Activated CD4-positive, alpha-beta T cell treated with anti-CD3 and anti-CD28 coated beads, Interleukin-2, amount 10 ng/mL, durations not matched to agents 24 days and 14 days (primary cell): ENCODE data around the gene SSC4D. TPM values are rescaled to one million over a fixed set of nuclear protein-coding genes. Genes with fewer than 3 reads are reported as not detected.
"Not testable (repeated sequence)": the region's sequence is repeated elsewhere in the genome, so short reads cannot be mapped to it uniquely, and the experiment has no call there.

Source experiments
- DNase-seq: peaks from one replicate; pipeline ENCODE4 v3.0.0; 2022
- H3K27ac Mint-ChIP-seq: one replicate; pipeline ENCODE4 v1.8.0; 2022; ENCODE audit warnings: mild to moderate bottlenecking, mixed read lengths
- H3K27me3 Mint-ChIP-seq: one replicate; pipeline ENCODE4 v1.8.0; 2022; ENCODE audit warnings: mixed read lengths
- H3K36me3 Mint-ChIP-seq: one replicate; pipeline ENCODE4 v1.8.0; 2022; ENCODE audit warnings: low read depth, mild to moderate bottlenecking, mixed read lengths
- H3K4me1 Mint-ChIP-seq: one replicate; pipeline ENCODE4 v1.8.0; 2021; ENCODE audit warnings: mixed read lengths
- H3K4me3 Mint-ChIP-seq: one replicate; pipeline ENCODE4 v1.8.0; 2022; ENCODE audit warnings: mild to moderate bottlenecking, moderate library complexity, mixed read lengths
- H3K9me3 Mint-ChIP-seq: one replicate; pipeline ENCODE4 v1.8.0; 2021; ENCODE audit warnings: mixed read lengths
- intact Hi-C: fragments of 100-400 bp; cut with micrococcal nuclease; formaldehyde crosslinking; loops from one replicate; pipeline ENCODE4 v1.15.1; 2023
- total RNA-seq: library from RNA; stranded (reverse); gene quantifications from 2 replicates; pipeline ENCODE4 v1.2.3, GENCODE V29; 2022

SSC4D gene
- total RNA-seq, 1 donor from 2014 or later: 0.77 TPM

GRCh38 chr7:76383089-76383944 is 26.2 kb downstream of the SSC4D start:
- DNase-seq: no peak
- H3K27ac Mint-ChIP-seq: no peak overlapping the region
- peaks cover 10% of the 10 kb centered on the region for H3K4me1 Mint-ChIP-seq
- no peaks in the 10 kb centered on the region for H3K36me3 Mint-ChIP-seq
- H3K9me3 Mint-ChIP-seq: no peaks in the 10 kb centered on the region
- no peaks in the 10 kb centered on the region for H3K27me3 Mint-ChIP-seq
- intact Hi-C loops: no loop called here
- H3K4me3 Mint-ChIP-seq: no peak overlapping the region

- Mint-ChIP-seq H3K9me3 (no peaks in the 10 kb centered on the region), H3K4me1 (peaks cover 11% of the 10 kb centered on the region), H3K27ac (no peak overlapping the region), H3K4me3 (no peak overlapping the region), H3K36me3 (no peaks in the 10 kb centered on the region), H3K27me3 (no peaks in the 10 kb centered on the region)
- DNase-seq: no peak
- intact Hi-C loops: no loop called here
Observed at GRCh38 chr7:76381814-76382213, 27.7 kb downstream of the SSC4D start.

- intact Hi-C loops: no loop called here
- Mint-ChIP-seq H3K27ac (peak overlapping the region; percentile 65), H3K27me3 (no peaks in the 10 kb centered on the region), H3K4me3 (peak overlapping the region; percentile 79), H3K36me3 (no peaks in the 10 kb centered on the region), H3K4me1 (peaks cover 11% of the 10 kb centered on the region), H3K9me3 (no peaks in the 10 kb centered on the region)
- no peak for DNase-seq
Observed at GRCh38 chr7:76380623-76380966, 28.9 kb downstream of the SSC4D start.

- H3K4me1 Mint-ChIP-seq: peaks cover 18% of the 10 kb centered on the region
- no peaks in the 10 kb centered on the region for H3K36me3 Mint-ChIP-seq
- H3K27ac Mint-ChIP-seq: no peak overlapping the region
- H3K9me3 Mint-ChIP-seq: no peaks in the 10 kb centered on the region
- H3K27me3 Mint-ChIP-seq: peaks cover 10% of the 10 kb centered on the region
- no peak overlapping the region for H3K4me3 Mint-ChIP-seq
- intact Hi-C loops: no loop called here
- no peak for DNase-seq
Observed at GRCh38 chr7:76377186-76377918, 32.1 kb downstream of the SSC4D start.

GRCh38 chr7:76375251-76375650 is 34.2 kb downstream of the SSC4D start:
- intact Hi-C loops: no loop called here

GRCh38 chr7:76372984-76373833 is 36.3 kb downstream of the SSC4D start:
- Mint-ChIP-seq H3K9me3 (no peaks in the 10 kb centered on the region), H3K36me3 (no peaks in the 10 kb centered on the region), H3K4me3 (no peak overlapping the region), H3K27ac (no peak overlapping the region), H3K4me1 (peaks cover 9% of the 10 kb centered on the region), H3K27me3 (peaks cover 13% of the 10 kb centered on the region)
- DNase-seq: no peak
- intact Hi-C loops: no loop called here

More at GRCh38 chr7:76375251-76375650, 34.2 kb downstream of the SSC4D start:
- Mint-ChIP-seq H3K27me3 (peaks cover 13% of the 10 kb centered on the region), H3K4me1 (peaks cover 14% of the 10 kb centered on the region), H3K4me3 (no peak overlapping the region), H3K9me3 (no peaks in the 10 kb centered on the region), H3K36me3 (no peaks in the 10 kb centered on the region), H3K27ac (no peak overlapping the region)
- DNase-seq: no peak

- peaks cover 16% of the 10 kb centered on the region for H3K27me3 Mint-ChIP-seq
- H3K4me3 Mint-ChIP-seq: no peak overlapping the region
- no peak for DNase-seq
- intact Hi-C loops: no loop called here
- no peaks in the 10 kb centered on the region for H3K9me3 Mint-ChIP-seq
- no peaks in the 10 kb centered on the region for H3K36me3 Mint-ChIP-seq
- peaks cover 9% of the 10 kb centered on the region for H3K4me1 Mint-ChIP-seq
- H3K27ac Mint-ChIP-seq: no peak overlapping the region
Observed at GRCh38 chr7:76371396-76371795, 38.1 kb downstream of the SSC4D start.

GRCh38 chr7:76369018-76369417 is 40.5 kb downstream of the SSC4D start:
- no peak for DNase-seq
- H3K4me3 Mint-ChIP-seq: no peak overlapping the region
- peaks cover 17% of the 10 kb centered on the region for H3K4me1 Mint-ChIP-seq
- H3K27ac Mint-ChIP-seq: no peak overlapping the region
- H3K36me3 Mint-ChIP-seq: no peaks in the 10 kb centered on the region
- intact Hi-C loops: no loop called here
- H3K9me3 Mint-ChIP-seq: no peaks in the 10 kb centered on the region
- peaks cover 13% of the 10 kb centered on the region for H3K27me3 Mint-ChIP-seq

GRCh38 chr7:76368190-76368589 is 41.3 kb downstream of the SSC4D start:
- Mint-ChIP-seq H3K4me1 (peaks cover 15% of the 10 kb centered on the region), H3K4me3 (no peak overlapping the region), H3K27ac (no peak overlapping the region), H3K9me3 (no peaks in the 10 kb centered on the region), H3K27me3 (peaks cover 8% of the 10 kb centered on the region), H3K36me3 (no peaks in the 10 kb centered on the region)
- DNase-seq: no peak
- intact Hi-C loops: no loop called here

- Mint-ChIP-seq H3K36me3 (no peaks in the 10 kb centered on the region), H3K4me1 (peaks cover 19% of the 10 kb centered on the region), H3K4me3 (peak overlapping the region; percentile 78), H3K27me3 (peaks cover 3% of the 10 kb centered on the region), H3K27ac (peak overlapping the region; percentile 92), H3K9me3 (no peaks in the 10 kb centered on the region)
- intact Hi-C loops: no loop called here
- peak; percentile 68 for DNase-seq
Observed at GRCh38 chr7:76364198-76364584, 45.3 kb downstream of the SSC4D start.

- peak overlapping the region; percentile 78 for H3K4me3 Mint-ChIP-seq
- DNase-seq, H3K36me3 Mint-ChIP-seq, H3K27me3 Mint-ChIP-seq, intact Hi-C loops, H3K9me3 Mint-ChIP-seq: not testable (repeated sequence)
- peaks cover 19% of the 10 kb centered on the region for H3K4me1 Mint-ChIP-seq
- peak overlapping the region; percentile 92 for H3K27ac Mint-ChIP-seq
Observed at GRCh38 chr7:76363754-76364153, 45.7 kb downstream of the SSC4D start.

- no peak for DNase-seq
- Mint-ChIP-seq H3K27ac (peak overlapping the region; percentile 98), H3K9me3 (peaks cover 3% of the 10 kb centered on the region), H3K4me1 (peaks cover 39% of the 10 kb centered on the region), H3K27me3 (no peaks in the 10 kb centered on the region), H3K4me3 (peak overlapping the region; percentile 95), H3K36me3 (peaks cover 25% of the 10 kb centered on the region)
- intact Hi-C loops: loop anchor here (1.0 to 10.0 kb wide), 7 partner anchors 17 to 762 kb away; partner anchors contain the start of gene CCDC146
Observed at GRCh38 chr7:76359978-76360638, 49.4 kb downstream of the SSC4D start.
